Measurements from ENCODE around the gene TMEM87B.

The TMEM87B gene

GRCh38 chr2:112168422-112169124 lies 113.5 kb downstream of the TMEM87B start:
- H3K4me1 ChIP-seq (ENCODE audit: control insufficient read depth, insufficient read depth, low read length) = no peaks in the 10 kb centered on the region

More at GRCh38 chr2:112168422-112169124, 113.5 kb downstream of the TMEM87B start:
- no peak overlapping the region for H3K9ac ChIP-seq (ENCODE audit: low read length)
- H3K4me3 ChIP-seq (ENCODE audit: low read length) = no peak overlapping the region
- no peaks in the 10 kb centered on the region for H3K27me3 ChIP-seq (ENCODE audit: control insufficient read depth, insufficient read depth, low read length)
- H3K36me3 ChIP-seq (ENCODE audit: control insufficient read depth, insufficient read depth, low read length) = no peaks in the 10 kb centered on the region
- no peaks in the 10 kb centered on the region for H3K9me3 ChIP-seq (ENCODE audit: control insufficient read depth, low read length)

All from mucosa of stomach (tissue), 1 donor.